ENCODE results near the gene EPB41L4A. TPM values are rescaled to one million over a fixed set of nuclear protein-coding genes. Genes with fewer than 3 reads are reported as not detected.

The EPB41L4A gene
- total and polyA plus RNA-seq, 2 donors (not counting 3 experiments of a cell fraction or from before 2014, with no cell fraction given): 6.0 to 17.9 TPM

- dilution Hi-C loops (cut with MboI; ENCODE audit: extremely low pct_ligation_motif_present, low sequenced_read_pairs): no loop called here
Observed at GRCh38 chr5:112161392-112161748, 257.7 kb downstream of the EPB41L4A start.

More at GRCh38 chr5:112161392-112161748, 257.7 kb downstream of the EPB41L4A start:
- TF ChIP-seq, protein P1, sequence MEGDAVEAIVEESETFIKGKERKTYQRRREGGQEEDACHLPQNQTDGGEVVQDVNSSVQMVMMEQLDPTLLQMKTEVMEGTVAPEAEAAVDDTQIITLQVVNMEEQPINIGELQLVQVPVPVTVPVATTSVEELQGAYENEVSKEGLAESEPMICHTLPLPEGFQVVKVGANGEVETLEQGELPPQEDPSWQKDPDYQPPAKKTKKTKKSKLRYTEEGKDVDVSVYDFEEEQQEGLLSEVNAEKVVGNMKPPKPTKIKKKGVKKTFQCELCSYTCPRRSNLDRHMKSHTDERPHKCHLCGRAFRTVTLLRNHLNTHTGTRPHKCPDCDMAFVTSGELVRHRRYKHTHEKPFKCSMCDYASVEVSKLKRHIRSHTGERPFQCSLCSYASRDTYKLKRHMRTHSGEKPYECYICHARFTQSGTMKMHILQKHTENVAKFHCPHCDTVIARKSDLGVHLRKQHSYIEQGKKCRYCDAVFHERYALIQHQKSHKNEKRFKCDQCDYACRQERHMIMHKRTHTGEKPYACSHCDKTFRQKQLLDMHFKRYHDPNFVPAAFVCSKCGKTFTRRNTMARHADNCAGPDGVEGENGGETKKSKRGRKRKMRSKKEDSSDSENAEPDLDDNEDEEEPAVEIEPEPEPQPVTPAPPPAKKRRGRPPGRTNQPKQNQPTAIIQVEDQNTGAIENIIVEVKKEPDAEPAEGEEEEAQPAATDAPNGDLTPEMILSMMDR (IDR thresholded peaks at IDR 0.05; ENCODE audit: extremely low read depth in 1 of 2, insufficient read depth in 1 of 2, low read depth in 1 of 2, low read length in 2 of 2): no peak
- no peak for TF ChIP-seq POLR2A (IDR thresholded peaks at IDR 0.05; ENCODE audit: low read depth, low read length)
- no peak for TF ChIP-seq FOS (IDR thresholded peaks at IDR 0.05; ENCODE audit: borderline replicate concordance, insufficient read depth, low read length)
- Histone ChIP-seq H3K9me1 (replicated peaks; ENCODE audit: control insufficient read depth, extremely low read depth, insufficient read depth, low read length) (no peaks in the 10 kb centered on the region), H3K36me3 (ENCODE audit: control insufficient read depth in 2 of 2, extremely low read depth in 1 of 2, insufficient read depth in 2 of 2, low read length in 2 of 2) (peaks cover 17 to 23% of the 10 kb centered on the region in 2 experiments), H3K27ac (ENCODE audit: insufficient read depth, low read depth, low read length) (peak overlapping the region; percentile 72), H3K27me3 (ENCODE audit: control insufficient read depth in 2 of 2, insufficient read depth in 2 of 2, low read length in 2 of 2) (peaks cover 0 to 4% of the 10 kb centered on the region in 2 experiments), H3K79me2 (ENCODE audit: control insufficient read depth, insufficient read depth, low read length) (peaks cover 24% of the 10 kb centered on the region), H2AFZ (ENCODE audit: low read depth, low read length) (no peak overlapping the region), H3K4me3 (replicated peaks in 1 of 3; ENCODE audit: insufficient read depth in 1 of 3, low read depth in 1 of 3, low read length in 3 of 3) (peak overlapping the region; percentile 90 to 100 (median 92)), H3K9ac (replicated peaks; ENCODE audit: extremely low read depth, insufficient read depth, low read length) (peak overlapping the region; percentile 92), H3K4me2 (ENCODE audit: insufficient read depth, low read length) (peak overlapping the region; percentile 100), H4K20me1 (replicated peaks; ENCODE audit: control insufficient read depth, extremely low read depth, insufficient read depth, low read length) (no peaks in the 10 kb centered on the region), H3K4me1 (ENCODE audit: control insufficient read depth, extremely low read depth, insufficient read depth, low read length) (peaks cover 17% of the 10 kb centered on the region), H3K9me3 (replicated peaks; ENCODE audit: control insufficient read depth, insufficient read depth, low read length) (no peaks in the 10 kb centered on the region)
- intact Hi-C loops (cut with micrococcal nuclease): loop anchor here (5.0 kb wide), 3 partner anchors 404 to 629 kb away; partner anchors contain the start of gene NREP
- ChIA-PET POLR2A (interaction anchor here (0.7 to 1.8 kb wide), 4 partner anchors 10 to 1442 kb away, joined by 3 to 8 read pairs (median 4); partner anchors contain the start of gene NREP), CTCF (interaction anchor here (0.8 to 6.1 kb wide), 9 partner anchors 14 to 1013 kb away, joined by 3 to 52 read pairs (median 5); no protein-coding TSS in a partner anchor)
- no TSS peak for BruUV-seq (replicated peaks)
- DNase-seq (ENCODE audit: low read depth, low spot score): no peak
- FAIRE-seq: no peak
